Upper lobe of left lung (tissue), 4 donors: Measurements from ENCODE around the gene ZNF792.

ENCODE experiments used
- CTCF ChIP-seq, 6 experiments: fragments of 450-650 bp in 4 of 6; fragments of 200-600 bp in 2 of 6; sonication (generic) in 2 of 6; IDR thresholded peaks; one replicate each; pipeline ENCODE4 v1.5.1; 2016 to 2019; ENCODE audit warnings: antibody characterized with exemption in 6 of 6
- POLR2A ChIP-seq, 4 donors: fragments of 450-650 bp; IDR thresholded peaks; one replicate each; pipeline ENCODE4 v1.5.1; 2016 to 2017; ENCODE audit warnings: antibody characterized with exemption in 4 of 4, mild to moderate bottlenecking in 2 of 4
- POLR2AphosphoS5 ChIP-seq, 2 donors: sonication (generic); formaldehyde crosslinking; IDR thresholded peaks; one replicate each; pipeline ENCODE4 v1.5.1; 2017; ENCODE audit warnings: antibody characterized with exemption in 2 of 2

- TF ChIP-seq POLR2A (IDR thresholded peaks at IDR 0.05) (no peak), CTCF (IDR thresholded peaks at IDR 0.05) (no peak), POLR2AphosphoS5 (IDR thresholded peaks at IDR 0.05) (peak; percentile 79 to 90)
Observed at GRCh38 chr19:35008891-35009341, 44.9 kb upstream of the ZNF792 start.
